Activated CD4-positive, alpha-beta T cell treated with anti-CD3 and anti-CD28 coated beads, Interleukin-2, Interleukin-4, amounts not matched to agents 100 ng/mL and 50 ng/mL, durations not matched to agents 16 hours and 8 hours (primary cell): ENCODE measurements around the gene UST.
"Not testable (repeated sequence)": the region's sequence is repeated elsewhere in the genome, so short reads cannot be mapped to it uniquely, and the experiment has no call there.

ENCODE experiments used
- DNase-seq: peaks from one replicate; pipeline ENCODE4 v3.0.0-alpha.2; 2020; ENCODE audit warnings: low spot score

UST gene

DNA sequence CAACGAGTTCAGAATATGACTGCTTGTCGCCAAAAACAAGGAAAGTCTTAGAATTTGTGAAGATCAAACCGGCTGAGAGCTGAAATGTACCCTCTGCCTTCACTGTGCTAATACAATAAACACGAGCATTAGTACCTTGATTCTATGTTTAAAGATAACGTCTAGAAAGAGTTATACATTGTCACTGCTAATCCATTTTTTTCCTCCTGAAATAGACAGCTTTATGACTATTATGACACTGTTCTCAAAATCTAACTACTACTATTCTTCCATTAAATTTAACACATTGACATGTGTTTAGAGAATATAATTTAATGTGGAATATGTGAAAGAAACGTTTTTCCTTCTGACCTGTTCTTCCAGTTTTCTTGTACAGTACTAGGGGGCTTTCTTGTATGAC is 204.8 kb downstream of the UST start:
- DNase-seq, result no peak

DNA sequence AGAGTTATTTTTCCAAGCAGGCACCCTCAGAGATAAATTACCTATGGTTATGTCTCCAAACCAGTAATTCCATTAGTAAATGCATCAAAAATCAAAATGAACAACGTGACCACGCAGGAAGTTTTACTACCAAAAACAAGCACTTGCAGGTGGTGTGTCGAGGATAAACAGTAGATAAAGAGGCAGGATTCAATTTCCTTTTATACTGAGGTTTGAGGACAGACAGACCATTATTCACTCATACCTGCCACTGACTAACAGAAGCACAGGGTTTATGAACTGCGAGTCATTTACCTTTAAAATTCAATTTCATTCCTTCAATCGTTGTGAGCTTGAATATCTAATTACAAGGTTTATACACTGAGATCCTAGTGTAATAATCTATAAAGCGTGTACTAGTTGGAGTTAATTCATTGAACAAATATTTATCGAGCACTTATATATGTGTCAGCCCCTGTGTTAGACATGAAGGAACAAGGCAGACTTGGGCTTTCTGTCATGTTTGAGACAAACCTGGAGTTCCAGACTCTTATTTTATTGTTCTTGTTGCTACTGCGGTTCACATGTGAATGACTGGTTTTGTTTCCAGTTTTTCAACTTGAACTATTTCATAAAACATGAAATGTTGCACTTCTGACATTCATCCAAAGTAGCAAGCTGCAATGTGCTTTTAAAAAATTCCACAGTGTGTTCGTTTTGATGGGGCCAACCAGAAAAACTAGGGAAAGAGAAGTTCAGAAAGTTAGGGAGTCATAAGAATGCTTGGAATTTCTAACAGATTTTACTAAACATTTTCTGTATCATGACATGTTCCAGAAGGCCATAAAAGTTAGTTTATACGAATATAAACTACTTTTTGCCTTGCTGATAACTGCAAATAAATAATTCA is 205.6 kb downstream of the UST start:
- DNase-seq, result no peak

DNA sequence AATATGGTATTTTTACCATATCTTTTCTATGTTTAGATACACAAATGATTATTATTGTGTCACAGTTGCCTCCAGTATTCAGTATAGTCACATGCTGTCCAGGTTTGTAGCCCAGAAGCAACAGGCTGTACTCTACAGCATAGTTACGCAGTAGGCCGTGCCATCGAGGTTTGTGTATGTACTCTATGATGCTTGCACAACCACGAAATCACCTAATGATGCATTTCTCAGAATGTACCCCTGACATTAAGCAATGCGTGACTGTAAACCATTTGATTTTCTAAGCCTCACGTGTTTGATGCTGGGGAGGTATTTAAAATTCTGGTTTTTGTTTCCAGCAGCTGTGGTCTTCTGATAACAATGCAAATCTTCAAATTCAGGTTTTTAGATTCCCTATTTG is 207.6 kb downstream of the UST start:
- no peak for DNase-seq

DNA sequence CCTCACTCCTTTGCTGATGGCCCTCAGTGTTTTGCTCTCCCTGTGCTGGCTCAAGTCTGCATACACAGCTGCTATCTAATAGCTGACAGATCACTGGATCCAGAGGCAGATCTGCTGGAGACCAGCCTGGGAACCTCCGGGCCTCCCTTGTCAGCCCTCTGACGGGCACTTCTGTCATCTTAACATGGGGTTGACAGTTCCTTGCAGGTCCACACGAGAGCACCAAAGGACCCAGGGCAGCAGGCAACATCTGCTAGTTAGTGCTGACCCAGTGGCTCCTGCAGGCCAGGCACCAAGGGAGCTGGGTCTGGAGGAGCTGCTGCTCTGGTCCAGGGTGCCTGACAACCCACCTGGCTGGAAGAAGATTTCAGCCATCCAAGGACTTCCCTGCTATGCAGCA is 208.1 kb downstream of the UST start:
- DNase-seq, result no peak

DNA sequence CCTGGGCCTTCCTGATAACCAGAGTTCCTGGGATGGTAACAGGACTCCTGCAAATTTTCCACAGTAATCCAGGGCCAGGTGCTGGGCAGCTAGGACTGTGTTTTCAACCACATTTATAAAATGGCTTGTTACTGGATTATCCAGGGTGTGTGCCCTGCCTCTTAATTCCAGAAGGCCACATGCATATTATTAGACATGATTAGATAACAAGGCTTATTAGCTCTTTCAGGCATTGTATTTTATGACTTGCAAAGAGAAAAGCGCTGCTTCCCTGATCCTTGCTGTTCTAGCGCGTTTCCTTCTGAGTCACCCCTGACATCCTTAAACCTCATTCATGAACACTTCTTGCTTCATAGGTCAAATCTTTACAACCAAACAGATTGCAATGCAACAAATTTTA is 208.6 kb downstream of the UST start:
- DNase-seq, result no peak

DNA sequence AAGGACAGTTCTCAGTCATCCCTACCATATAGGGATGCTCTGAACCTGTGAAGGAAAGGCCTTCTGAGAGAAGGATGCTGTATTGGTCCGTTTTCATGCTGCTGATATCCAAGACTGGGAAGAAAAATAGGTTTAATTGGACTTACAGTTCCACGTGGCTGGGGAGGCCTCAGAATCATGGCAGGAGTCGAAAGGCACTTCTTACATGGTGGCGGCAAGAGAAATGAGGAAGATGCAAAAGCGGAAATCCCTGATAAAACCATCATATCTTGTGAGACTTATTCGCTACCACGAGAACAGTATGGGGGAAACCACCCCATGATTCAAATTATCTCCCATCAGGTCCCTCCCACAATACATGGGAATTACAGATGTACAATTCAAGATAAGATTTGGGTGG is 209.3 kb downstream of the UST start:
- DNase-seq, result not testable (repeated sequence)

DNA sequence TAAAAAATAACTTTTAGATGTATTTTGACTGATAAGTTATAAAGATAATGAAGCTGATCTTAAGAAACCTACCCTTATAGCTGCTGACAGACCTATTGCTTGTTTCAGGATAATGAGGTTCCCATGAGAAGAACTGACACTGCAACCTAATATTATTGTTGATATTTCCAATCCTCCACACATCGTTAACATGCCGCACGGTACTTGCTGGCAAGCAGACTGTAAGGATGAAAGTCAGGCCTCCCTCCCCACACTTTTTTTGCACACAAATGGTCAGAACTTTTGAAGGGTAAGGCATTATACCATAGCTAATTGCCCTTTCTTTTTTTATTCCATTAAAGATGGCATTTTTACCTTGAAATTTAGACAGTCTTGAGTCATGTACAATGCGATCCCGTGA is 210.9 kb downstream of the UST start:
- no peak for DNase-seq

DNA sequence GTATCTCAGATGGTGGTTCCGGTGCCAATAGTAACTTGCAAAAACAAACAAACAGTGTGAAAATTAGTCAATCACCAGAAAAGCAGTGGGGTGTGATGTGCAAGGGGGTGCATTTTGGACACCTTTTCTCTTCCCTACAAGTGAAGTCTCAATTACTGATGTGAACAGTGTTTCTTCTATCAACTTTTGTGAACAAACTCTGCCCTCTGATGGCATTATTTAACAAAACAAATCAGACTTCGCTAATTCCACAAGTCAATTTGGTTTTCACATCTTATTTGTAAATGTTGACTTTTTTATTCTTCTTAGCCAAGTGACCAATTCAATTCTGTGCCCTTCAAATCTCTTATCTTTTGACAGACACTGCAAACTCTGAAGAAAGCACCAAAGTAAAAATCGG is 212.2 kb downstream of the UST start:
- DNase-seq, result no peak

DNA sequence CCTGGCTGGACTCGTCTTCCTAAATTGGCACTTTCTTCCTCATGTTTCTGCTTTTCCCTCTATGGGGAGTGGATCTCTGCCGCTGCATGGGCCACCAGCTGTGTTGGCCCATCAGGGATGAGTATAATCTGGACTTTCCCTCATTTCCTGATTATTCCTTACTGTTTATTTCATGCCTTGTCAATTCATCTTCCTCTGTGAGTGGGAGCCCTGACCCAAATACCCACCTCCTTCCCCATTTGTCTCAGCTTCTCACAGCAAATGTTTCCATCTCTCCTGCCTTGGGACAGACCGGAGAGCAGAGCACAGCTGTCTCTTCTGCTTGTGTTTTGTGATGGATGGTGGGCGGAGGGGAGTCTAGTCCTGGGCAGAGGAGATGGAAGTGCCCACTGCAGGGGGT is 212.7 kb downstream of the UST start:
- no peak for DNase-seq

DNA sequence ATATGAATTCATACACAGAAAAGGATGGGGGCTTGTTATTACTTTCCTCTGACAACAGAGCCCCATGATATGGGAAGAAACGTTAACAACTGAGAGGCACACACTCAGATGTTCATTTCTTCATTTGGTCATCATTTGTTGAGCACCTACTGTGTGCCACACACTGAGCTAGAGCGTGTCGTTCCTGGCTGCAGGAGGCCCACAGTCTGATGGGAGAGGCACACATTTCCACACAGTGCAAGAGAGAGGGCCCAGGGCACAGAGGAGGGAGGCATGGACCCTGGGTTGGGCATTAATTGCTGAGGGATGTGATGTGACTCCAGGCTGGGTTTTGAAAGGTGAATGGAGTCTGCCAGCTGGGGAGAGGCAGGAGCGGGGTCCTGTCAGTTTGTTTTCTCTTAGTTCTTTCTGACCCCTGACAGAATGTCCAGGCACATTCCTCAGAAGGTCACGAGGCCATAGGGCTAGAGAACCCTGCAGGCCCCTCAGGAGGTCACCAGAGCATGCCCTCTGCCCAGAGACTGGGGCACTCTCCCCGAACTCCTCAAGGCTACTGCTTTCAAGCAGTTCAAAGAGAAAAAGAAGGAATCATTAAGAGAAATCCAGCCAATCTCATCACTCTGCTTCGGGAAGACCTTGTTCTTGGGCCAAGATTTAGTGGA is 216.2 kb downstream of the UST start:
- DNase-seq, result no peak

DNA sequence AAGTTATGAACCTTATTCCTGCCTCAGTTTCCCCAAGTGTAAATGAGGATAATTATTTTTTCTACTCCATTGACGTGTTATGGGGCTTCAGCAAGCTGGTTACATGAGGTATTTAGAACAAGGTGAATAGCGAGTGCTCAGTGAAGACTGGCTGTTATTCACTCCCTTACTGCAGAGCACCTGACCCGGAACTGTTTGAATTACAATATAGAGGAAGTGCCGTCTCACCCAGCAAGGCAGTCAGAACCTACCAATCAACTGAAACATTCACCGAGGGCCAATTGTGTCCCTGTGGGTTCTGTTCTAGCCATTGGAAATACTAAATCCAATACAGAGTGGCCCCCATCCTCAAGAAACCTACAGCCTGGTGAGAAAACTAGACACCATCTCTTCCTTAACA is 216.9 kb downstream of the UST start:
- DNase-seq, result no peak

DNA sequence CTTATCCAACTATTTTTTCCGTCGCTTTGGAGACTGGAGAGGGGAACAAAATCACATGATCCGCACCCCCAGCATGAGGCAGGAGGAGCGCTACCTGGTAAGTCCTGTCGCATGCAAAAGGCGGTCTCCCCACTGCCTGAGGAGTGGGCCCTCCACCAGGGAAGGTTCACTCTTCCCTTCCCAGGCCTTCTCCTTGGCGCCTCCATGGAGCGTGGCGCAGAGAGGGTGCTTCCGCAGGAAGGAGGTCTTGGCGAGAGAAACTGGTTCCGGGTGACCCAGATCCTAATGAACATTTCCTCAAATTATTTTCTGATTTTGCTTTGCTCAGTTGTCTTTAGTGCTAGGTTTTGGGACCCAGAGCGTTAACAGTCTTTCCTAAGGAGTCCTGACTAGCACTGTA is 217.6 kb downstream of the UST start:
- DNase-seq, result no peak

DNA sequence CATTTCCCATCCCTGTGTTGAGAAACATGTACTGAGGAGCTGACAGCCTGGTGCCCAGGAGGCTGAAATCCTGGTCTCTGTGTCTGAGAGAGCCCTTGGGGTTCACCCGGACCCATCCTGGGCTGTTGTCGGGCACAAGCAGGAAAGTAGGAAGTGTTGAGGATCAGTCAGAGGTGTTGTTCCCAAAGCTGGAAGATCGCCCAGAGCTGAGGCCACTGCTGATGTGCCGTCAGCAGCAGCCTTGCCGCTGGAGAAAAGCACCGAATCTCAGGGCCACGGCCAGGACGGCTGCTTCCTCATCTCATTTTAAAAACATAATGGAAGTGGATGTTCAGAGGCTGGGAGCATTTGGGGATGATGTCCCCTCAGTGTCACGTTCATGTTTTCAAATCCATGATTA is 218.5 kb downstream of the UST start:
- no peak for DNase-seq

DNA sequence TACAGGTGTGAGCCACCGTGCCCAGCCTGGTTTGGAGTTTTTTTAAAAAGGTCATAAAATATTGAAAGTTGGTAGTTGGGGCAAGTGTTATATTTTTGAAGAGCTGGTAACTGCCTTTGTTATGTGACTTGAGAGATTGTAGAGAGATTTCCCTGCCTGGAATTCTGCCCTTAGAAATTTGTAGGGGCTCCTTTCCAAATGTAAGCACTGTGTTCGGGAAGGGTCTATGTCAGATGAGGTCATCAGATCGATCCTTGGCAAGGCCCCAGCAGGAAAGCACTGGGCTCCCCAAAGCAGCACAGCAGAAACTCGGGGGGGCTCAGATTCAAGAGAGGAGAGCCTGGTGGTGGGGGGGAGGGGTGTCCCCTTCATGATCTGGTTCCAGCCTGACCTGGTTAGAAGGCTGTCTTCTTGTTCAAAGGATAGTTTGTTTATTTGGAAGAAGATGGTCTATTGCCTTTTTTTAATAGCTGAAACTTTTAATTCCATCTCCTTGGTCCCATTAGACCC is 220.2 kb downstream of the UST start:
- DNase-seq, result no peak

DNA sequence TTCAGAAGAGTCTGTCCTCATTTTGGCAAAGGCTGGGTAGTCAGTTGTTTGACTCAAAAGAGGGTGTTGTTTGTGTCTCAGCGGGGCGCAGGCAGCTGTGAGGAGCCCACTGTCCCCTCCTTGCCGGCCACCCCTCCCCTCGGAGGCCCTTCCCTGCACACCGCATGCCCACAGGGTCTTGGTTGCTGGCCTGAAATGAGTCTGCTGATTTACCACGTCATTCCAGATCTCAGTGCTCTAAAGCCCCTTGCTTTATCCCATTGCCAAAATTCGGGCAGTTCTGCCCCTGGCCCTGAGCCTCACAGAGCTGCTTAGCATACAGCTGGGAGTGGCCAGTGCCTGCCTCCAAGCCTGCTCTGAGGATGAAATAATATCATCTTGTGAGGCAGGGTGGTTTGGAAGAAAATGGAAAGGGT is 220.7 kb downstream of the UST start:
- no peak for DNase-seq

DNA sequence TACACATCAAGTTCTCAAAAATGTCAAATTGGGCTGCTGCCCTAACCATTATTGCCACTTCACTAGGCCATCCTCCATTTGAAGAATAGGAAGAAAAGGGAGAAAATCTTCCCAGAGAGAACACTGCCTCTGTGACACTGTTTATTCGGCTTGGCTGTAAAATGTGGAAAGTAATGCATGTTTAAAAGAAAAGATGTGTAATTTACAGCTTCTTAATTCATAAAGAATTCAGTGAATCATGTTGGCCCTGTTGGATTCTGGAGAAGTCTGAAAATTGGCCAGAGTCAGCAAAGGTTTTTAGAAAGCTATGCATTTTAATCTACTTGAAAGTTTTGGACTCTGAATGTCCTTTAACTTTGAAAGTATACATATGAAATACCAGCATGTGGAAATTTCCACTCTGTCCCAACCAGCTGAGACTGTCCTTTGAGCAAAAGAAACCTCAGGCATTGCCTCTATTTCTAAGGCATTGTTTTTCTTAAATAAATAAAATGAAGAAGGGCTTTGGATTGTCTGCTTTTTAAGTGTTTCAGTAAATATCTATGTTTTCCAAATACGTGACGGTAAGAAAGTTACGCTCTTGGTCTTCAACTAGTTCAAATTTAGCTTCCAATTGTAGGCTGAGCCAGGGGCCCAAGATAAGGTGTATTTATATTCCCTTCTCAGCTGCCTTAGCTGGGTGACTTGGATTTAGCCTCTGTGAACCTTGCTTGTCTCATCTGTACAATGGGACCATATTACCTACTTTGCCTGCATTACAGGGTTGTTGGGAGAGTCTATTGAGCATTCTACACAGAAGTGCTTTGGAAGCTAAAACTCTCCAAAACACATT is 222.2 kb downstream of the UST start:
- DNase-seq, result no peak

DNA sequence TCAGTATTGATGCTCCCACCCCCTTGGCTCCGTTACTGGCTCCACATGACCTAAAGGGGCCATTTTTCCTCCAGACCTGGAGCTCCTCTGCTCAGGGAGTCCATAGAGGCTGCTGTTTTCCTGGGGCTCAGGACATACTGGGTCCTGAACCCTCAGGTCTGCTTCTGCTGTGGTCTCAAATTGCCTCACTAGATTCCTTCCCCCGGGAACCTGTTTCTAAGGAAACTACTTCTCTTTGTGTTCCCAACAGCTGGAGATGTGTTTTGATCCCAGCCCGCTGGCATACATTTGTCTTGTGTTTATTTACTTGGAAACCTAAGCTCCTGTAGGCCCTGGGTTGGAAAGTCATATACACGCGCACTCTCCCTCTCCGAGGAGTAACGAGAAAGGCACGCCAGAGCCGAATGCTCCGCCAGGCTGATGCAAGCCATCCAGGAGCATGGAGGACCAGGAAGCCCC is 222.8 kb downstream of the UST start:
- no peak for DNase-seq

DNA sequence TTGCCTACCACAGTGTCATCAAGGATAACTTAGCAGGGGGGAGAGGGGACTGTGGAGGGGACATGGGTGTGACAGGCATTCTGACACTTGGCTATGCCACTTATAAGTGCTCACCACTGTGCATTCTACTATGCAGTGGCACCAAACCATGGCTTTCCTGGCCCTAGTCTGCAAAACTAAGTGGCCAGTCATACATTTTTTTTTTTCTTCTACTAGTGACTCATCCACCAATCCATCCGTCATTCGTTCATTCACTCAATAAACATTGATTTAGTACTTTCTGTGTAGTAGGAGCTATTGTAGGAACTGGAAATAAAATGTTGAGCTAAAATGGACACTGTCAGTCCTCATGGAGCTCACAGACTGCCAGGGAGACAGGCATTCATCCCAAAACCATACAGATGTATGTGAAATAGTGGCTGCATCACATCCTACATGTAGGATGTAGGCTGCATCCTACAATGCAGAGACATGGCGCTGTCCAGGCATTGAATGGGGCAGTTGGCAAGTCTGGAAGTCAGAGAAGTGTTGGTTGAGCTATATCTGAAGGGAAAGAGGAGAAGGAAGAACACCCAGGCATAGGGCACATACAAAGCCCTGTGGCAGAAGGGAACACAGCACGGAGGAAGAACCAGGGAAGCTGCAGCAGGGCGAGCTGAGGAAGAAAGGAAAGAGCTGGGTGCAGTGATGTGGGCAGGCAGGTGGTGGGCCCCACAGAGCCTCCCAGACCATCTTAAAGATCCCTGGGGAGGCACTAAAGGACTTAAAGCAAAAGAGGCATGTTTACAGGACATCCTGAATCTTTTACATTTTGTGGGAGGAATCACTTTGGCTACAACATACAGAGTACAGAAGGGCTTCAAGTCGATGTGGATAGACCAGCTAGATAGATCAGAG is 224.4 kb downstream of the UST start:
- DNase-seq, result no peak

DNA sequence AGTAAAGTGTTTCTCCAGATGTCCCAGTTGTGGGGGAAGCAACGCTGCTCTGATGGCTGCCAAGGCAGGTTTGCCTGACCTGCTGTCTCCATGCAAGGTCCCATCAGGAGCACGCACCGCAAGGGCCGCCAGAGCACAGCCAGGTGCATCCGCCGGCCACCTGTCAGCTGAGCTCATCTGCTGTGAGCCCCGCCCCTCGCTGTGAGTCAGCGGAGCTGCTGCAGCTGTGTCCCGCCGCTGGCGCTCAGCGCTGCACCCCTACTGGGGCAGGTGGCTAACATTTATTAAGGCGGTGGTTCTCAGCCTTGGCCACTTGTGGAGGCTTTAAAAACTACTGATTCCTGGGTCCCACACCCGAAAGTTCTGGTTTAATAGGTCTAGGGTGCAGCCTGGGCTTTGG is 225.7 kb downstream of the UST start:
- peak; percentile 22 for DNase-seq

DNA sequence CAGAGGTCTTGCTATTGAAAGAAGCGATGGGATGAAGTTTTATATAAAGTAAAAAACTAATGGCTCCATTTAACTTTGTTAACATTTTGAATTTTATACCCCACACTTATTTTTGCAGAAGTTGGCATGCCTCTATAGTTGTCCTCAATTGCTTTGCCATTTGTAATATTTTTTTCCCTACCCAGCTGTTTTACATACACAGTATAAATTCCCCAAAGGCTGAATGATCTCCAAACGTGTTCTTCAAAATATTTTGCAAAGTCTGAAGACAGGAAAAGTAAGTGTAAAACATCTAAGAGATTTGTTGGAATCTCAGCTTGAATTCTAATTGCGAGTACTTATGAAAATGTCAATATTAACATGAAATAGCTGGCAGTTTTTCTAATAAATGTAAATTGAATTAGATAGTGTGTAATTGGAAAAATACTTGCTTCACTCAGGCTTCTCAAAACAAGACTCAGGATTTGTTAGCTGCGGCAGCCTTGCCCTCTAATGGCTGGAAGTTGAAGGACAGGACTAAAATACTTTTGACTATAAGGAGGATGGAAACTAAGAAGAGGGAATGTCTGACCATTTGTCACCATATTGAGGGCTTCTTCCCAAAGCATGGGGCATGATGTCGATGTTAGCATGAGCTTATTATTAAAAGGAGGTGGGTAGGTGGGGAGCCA is 226.8 kb downstream of the UST start:
- no peak for DNase-seq

DNA sequence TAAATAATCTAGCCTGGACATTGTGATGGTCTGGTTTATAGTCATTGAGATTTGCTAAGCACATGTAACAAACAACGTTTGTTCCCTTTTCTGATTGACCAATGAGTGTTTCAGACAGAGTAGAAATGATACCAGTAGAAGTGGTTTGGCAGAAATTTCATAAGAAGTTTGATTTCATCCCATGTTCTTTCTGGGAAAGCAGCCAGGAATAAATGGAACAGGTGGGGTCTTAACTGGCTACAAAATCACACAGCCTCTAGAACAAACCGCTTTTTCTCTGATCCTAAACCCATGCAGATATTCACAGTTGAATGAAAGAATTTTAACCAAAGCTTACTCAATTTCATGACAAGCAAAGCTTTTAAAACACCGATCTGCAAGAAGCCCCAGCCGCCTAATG is 227.5 kb downstream of the UST start:
- no peak for DNase-seq
